SH-SY5Y (cell line): ENCODE data around the gene STRBP.

ENCODE experiments used
- GATA2 ChIP-seq: IDR thresholded peaks from 2 replicates; pipeline ENCODE4 v1.6.1; 2011; ENCODE audit warnings: mild to moderate bottlenecking, low read depth, low read length
- GATA3 ChIP-seq: IDR thresholded peaks from 2 replicates; pipeline ENCODE4 v1.6.1; 2011; ENCODE audit warnings: low read depth, mild to moderate bottlenecking, low read length, moderate library complexity

STRBP gene

DNA sequence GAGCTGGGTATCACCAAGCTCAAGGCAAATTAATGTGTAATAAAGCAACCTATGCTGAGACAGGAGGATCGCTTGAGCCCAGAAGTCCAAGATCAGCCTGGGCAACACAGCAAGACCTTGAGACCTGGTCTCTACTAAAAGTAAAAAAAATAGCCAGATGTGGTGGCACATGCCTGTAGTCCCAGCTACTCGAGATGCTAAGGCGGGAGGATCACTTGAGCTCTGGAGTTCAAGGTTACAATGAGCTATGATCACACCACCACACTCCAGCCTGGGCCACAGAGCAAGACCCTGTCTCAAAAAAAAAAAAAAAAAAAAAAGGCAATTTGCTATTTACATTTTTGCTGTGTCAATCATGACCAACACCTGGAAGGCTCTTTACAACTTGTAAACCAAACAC is 5.2 kb downstream of the STRBP start:
- TF ChIP-seq GATA3 = no peak
- TF ChIP-seq GATA2 = no peak

DNA sequence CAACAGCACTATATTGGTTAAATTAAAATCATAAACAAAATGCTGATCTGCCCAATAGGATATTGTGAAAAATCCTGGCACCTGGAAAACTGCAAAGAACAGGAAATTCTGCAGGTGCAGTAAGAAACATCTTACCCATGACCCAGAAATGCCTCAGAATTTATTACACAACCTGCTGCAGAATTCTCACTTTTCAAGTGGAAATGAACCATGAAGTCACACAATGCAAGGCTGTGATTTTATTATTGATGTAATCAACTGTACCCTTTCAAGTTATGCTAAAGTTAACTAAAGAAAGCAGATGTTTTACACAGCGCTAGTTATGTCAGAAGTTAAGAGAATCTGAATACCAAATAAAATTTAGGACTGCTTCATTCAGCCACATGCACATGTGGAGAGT is 6.0 kb downstream of the STRBP start:
- TF ChIP-seq GATA3 (no peak), GATA2 (no peak)

DNA sequence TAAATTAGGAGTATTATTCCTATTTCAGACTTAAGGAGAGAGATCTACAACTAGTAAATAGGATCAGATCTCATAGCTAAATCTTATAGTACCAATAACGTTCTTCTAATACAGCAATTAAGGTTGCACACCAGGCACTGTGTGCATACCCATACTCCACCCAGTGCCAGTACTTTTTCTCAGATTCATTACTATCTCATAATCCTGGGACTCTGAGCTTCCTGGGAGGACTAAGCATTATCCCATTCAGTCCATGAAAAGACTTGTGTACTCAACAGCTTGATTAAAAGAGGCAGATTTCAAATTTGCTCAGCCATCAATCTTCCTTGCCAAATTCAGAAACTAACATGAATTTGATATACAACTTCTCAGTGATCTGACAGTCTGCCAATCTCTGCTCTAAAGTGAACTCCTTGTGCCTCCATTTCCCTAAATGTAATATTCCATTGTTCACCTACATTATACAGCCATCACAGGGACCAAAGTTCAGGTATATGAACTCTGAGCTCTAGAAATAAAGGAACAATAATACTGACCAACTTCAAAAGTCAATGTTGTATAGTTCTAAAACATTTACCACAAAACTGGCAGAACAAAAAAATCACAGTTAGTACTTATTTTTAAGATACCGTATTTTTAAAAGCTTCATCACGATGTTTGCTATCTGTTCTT is 7.2 kb downstream of the STRBP start:
- TF ChIP-seq GATA3 = no peak
- no peak for TF ChIP-seq GATA2

DNA sequence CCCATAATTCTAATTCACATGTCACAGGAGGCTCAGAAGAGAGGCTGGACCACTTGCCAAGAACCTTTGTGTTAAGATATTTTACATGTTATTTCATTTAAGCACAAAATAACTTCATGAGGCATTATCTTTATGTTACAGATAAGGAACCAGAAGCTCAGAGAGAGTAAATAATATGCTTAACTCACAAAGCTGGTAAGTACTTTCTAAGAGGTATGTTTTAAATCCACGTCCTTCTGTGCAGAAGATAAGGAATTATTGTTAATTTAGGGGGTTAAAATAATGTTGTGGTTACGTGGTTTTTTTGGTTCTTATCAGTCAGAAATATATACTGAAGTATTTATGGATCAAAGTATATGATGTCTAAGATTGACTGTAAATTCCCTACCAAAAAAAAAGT is 8.0 kb downstream of the STRBP start:
- TF ChIP-seq GATA3 = no peak
- no peak for TF ChIP-seq GATA2

DNA sequence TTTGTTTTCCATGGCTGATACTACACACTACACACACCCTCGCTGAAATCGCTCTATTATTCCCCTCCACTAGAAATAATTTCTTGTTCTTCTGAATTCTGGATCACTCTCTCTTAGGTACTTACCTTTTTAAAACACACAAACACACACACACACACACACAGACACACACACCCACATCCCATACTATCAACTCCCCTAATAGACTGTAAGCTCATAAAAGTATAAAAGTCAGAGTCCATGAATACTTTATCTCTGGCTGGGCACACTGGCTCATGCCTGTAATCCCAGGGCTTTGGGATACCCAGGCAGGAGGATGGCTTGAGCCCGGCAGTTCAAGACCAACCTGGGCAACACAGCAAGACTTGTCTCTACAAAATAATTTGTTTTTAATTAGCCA is 11.1 kb downstream of the STRBP start:
- TF ChIP-seq GATA3 (no peak), GATA2 (no peak)

DNA sequence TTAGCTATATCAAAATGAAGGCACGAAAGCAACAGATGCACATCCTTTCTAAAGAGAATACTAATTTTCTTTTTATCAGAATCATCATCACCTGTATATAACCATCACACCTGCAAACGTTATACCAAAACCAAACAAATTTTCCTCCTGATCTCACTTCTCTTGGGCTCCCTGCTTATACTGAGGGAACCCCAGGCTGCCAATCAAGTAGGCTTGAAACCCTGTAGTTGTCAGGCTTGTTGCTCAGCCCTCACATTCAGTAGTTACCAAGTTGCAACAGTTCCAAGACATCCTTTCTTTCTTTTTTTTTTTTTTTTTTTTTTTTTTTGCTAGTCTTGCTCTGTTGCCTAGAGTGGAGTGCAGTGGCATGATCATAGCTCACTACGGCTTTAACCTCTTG is 12.7 kb downstream of the STRBP start:
- TF ChIP-seq GATA3 = no peak
- TF ChIP-seq GATA2 = no peak

DNA sequence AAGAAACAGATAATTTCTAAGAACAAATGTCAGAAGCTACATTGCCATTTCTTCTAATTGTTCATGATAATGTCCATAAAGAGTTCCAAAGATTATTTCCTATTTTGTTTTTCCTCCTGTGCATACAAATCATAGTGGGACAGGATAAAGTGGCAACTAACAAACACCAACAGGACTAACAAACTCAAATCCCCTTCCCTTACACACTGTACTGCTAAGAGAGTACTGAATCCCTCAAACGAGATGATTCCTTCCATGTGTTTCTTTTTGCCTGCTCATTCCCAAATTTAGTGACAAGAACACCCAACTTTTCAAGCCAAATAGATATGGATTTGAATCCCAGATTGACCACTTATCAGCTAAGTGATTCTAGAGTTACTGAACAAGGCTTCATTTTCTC is 15.2 kb downstream of the STRBP start:
- TF ChIP-seq GATA3 = no peak
- TF ChIP-seq GATA2 = no peak

DNA sequence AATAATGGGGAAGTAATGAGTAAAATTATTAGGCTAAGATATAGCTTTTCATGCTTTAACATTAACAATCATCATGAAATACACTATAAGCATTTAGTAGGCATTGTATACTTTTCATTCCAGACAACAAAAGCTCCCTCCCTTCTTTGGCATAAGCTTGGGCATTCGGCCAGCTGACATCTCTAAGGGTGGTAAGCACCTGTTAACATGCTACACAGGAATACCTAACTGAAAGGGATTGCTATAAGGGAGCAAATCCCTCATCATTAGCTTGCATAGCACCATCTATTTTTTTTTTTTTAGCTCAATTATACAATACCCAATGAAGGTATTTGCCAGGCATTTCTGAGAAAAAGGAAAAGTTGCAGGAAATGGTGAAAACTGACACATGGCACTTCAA is 16.6 kb downstream of the STRBP start:
- TF ChIP-seq GATA3 (no peak), GATA2 (no peak)

DNA sequence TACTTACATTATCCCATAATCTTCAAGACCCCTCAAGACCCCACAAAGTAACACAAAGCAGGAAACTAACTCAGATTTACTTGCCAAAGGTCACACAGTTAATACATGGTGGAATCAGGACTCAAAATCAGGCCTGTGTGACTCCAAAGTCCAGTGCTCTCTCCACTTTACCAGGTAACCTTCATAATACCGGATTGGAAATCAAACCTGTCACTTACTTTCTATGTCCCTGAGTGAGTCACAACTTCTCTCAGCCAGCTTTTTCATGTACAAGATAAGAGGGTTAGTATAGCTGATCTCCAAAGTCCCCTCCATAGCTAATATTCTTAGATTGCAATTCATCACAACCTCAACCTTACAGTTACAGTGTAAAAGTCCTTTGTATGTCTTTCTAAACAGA is 17.1 kb downstream of the STRBP start:
- TF ChIP-seq GATA3 (no peak), GATA2 (no peak)

DNA sequence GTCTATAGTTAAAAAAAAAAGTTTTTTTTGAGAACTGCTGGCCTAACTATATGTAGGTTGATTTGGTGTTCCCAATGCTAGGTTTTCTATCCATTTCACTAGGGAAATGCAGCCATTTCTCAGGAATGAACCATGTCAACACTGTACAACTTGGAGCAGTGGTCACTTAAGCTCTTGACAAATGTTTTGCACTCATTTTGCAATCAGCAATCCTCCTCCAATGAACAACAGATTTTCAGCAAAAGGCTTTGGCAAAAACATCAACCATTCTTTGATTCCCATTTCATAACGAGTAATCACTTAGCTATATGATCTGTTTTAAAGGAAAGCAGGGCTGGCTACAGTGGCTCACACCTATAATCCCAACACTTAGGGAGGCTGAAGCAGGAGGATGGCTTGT is 17.9 kb downstream of the STRBP start:
- TF ChIP-seq GATA3 (no peak), GATA2 (no peak)

DNA sequence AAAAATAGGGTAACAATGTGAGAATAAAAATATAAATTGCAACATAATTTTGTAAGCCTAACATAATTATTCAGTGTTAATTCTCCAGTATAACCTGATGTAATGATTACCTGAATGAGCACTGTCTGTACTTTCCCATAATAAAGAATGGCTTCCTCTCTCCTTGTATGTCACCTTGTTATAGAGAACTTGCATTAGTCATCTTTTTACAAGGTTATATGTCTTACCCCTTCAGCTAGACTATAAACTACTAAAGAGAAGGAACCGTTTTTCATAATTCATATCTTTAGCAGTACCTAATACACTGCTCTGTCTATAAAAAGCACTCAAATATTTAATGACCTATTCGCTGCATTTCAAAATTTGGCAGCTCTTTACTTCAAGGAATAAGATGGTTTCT is 19.8 kb downstream of the STRBP start:
- TF ChIP-seq GATA2 (no peak), GATA3 (no peak)

DNA sequence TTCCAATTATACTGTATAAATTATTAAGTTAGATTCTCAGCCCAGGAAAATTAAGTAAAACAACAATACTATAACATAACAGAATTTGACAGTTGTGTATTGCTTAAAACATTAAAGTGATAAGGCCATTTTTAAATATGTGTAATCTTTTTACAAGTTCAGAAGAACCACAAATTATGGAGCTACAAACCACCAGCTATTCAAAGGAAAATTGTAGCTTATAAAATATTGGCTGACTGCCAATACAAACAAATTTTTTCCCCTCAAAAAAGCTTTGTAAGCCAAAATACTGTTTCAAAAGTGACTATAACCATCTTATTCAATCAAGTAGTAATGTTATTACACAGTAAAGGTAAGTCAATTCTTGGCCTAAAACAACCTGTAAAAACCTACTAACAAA is 21.9 kb downstream of the STRBP start:
- TF ChIP-seq GATA3 = no peak

DNA sequence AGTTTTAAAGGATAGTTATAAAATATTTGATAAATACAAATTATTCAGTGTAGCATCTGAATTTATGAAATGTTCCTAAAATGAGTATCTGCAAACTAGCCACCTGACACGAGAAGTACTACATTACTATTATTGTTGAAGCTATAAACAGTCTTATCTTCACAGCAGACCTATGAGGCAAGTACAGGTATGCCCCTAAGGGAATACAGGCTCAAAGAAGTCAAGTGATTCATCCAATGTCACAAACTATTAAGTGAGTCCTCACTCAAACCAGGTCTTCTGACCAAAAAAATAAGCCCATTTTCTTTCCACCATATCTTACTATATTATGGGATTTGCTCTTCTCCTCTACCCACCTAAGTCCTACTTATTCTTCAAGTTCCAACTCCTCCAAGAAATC is 28.7 kb downstream of the STRBP start:
- no peak for TF ChIP-seq GATA2
- no peak for TF ChIP-seq GATA3

DNA sequence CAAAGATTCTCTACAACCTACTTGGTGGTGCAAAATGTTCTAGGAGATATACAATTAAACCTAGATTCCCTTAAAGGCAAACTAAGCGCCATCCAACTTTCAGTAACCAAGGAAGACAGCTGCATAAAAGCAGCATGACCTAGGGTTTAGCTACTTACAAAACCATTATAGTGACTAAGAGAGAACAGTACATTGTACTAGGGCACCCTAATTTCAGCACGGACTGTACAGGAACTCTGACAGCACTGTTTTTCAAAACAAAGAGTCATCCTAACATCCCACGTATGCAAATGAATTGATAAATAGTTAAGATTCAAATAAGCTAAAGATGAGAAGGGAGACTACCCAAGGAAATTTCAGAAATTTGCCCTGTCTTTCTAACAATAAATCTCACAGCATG is 30.0 kb downstream of the STRBP start:
- TF ChIP-seq GATA3 = no peak
- TF ChIP-seq GATA2 = no peak

DNA sequence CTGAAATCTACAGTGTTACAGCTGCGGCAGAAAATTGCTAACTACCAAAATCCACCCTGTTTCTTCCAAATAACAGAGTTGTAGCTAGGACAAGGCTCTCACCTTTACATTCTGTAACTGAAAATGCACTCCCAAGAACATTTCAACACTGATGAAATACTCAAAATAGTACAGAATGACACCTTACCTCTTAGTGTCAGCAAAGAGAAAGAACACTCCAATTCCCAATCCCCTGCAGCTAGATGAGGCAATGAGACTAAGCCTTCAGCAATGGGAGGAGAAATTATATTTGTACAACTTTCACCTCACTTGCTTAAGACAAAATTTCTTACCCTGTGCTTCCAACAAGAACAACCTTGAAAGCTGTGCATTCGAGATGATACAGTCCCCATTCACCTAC is 31.2 kb downstream of the STRBP start:
- TF ChIP-seq GATA2 (no peak), GATA3 (no peak)

DNA sequence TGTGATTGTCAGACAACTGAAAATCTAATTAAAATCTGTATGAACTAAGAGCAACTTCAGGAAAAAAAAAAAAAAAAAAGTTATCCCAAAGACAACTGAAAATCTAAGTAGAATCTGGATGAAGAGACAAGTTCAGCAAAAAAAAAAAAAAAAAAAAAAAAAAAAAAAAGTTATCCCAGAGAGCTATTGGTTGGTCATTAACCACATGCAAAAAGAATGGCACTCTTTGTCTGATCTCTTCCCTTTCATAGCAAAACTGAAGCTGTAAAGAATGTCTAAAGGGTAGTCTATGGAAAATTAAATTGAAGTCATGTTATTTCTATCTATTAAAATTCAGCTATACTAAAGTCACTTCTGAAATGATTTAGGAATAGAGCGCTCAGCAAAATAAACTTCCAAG is 32.9 kb downstream of the STRBP start:
- TF ChIP-seq GATA2 = no peak
- no peak for TF ChIP-seq GATA3

DNA sequence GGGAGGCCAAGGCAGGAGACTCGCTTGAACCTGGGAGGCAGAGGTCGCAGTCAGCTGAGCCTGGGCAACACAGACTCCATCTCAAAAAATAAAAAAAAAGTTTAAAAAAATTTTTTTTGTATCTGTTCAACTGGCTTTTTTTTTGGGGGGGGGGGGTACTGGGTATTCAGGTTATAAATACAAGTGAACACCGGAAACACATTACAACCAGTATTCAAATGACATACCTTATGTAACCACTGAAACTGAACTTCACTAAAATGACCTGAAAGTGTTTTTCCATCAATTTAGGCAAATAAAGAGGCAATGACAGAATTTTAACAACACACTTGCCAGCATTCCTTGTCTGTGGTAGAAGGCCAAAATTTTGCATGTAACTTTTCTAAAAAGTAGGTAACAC is 33.5 kb downstream of the STRBP start:
- TF ChIP-seq GATA3 (no peak), GATA2 (no peak)
